Measurements from ENCODE around the gene NAA25. TPM values are rescaled to one million over a fixed set of nuclear protein-coding genes. Genes with fewer than 3 reads are reported as not detected.

The NAA25 gene
- 10 to 100 TPM in 3 of 4 donors, 1 to 10 TPM in 1; 5.3 to 57.4 (median 33.9) TPM for total RNA-seq

- TF ChIP-seq CTCF (IDR thresholded peaks at IDR 0.05), result no peak
- TF ChIP-seq POLR2A (IDR thresholded peaks at IDR 0.05), result peak; percentile 27 to 48
- intact Hi-C loops (cut with DNase I; ENCODE audit: low total_unique reads), result loop anchor here (10.0 kb wide), 1 partner anchor 94 kb away; the partner anchor contains the start of genes ERP29 and TMEM116
- peak within 1 kb of the TSS; percentile 91 to 93 for H3K27ac ChIP-seq
Measured at GRCh38 chr12:112108202-112109079, at the start of gene NAA25. Gene NAA25, minus strand, starts transcription at chr12:112108783. Its CDS starts 10 bp downstream, at chr12:112108773.

GRCh38 chr12:112153893-112154219 lies 45.3 kb upstream of the NAA25 start:
- intact Hi-C loops (cut with DNase I; ENCODE audit: low total_unique reads), result no loop called here
- Histone ChIP-seq H3K4me1 (no peaks in the 10 kb centered on the region), H3K27me3 (no peaks in the 10 kb centered on the region), H3K27ac (no peak overlapping the region), H3K4me3 (no peak overlapping the region), H3K9me3 (no peaks in the 10 kb centered on the region), H3K36me3 (no peaks in the 10 kb centered on the region)
- TF ChIP-seq CTCF (IDR thresholded peaks at IDR 0.05) (no peak), POLR2A (IDR thresholded peaks at IDR 0.05) (no peak)
- DNase-seq, result no peak

More at GRCh38 chr12:112108202-112109079, at the start of gene NAA25:
- Histone ChIP-seq H3K4me1 (peaks cover 0 to 4% of the 10 kb centered on the region in 2 donors), H3K9me3 (no peaks in the 10 kb centered on the region), H3K36me3 (no peaks in the 10 kb centered on the region), H3K27me3 (no peaks in the 10 kb centered on the region), H3K4me3 (peak within 1 kb of the TSS; percentile 63 to 69)
- peak; percentile 86 to 87 for DNase-seq

GRCh38 chr12:112153181-112153892 lies 44.8 kb upstream of the NAA25 start:
- intact Hi-C loops (cut with DNase I; ENCODE audit: low total_unique reads), result no loop called here
- no peak overlapping the region for H3K4me3 ChIP-seq
- no peak for TF ChIP-seq CTCF (IDR thresholded peaks at IDR 0.05)
- TF ChIP-seq POLR2A (IDR thresholded peaks at IDR 0.05), result no peak
- no peak for DNase-seq
- H3K4me1 ChIP-seq, result no peaks in the 10 kb centered on the region
- H3K27me3 ChIP-seq, result no peaks in the 10 kb centered on the region
- no peak overlapping the region for H3K27ac ChIP-seq
- H3K9me3 ChIP-seq, result no peaks in the 10 kb centered on the region
- H3K36me3 ChIP-seq, result no peaks in the 10 kb centered on the region

GRCh38 chr12:112151766-112152541 lies 43.4 kb upstream of the NAA25 start:
- Histone ChIP-seq H3K27me3 (no peaks in the 10 kb centered on the region), H3K9me3 (no peaks in the 10 kb centered on the region), H3K4me1 (no peaks in the 10 kb centered on the region), H3K36me3 (no peaks in the 10 kb centered on the region), H3K4me3 (no peak overlapping the region), H3K27ac (no peak overlapping the region)
- DNase-seq, result no peak
- TF ChIP-seq POLR2A (IDR thresholded peaks at IDR 0.05) (no peak), CTCF (IDR thresholded peaks at IDR 0.05) (no peak)
- intact Hi-C loops (cut with DNase I; ENCODE audit: low total_unique reads), result no loop called here
